ENCODE measurements around the gene RASSF1. TPM values are rescaled to one million over a fixed set of nuclear protein-coding genes. Genes with fewer than 3 reads are reported as not detected.
A peak's percentile ranks its signal among the peaks of the same experiment; 100 is the strongest.

Gene RASSF1
- total RNA-seq, 1 donor from 2014 or later, result 34.9 TPM

DNA sequence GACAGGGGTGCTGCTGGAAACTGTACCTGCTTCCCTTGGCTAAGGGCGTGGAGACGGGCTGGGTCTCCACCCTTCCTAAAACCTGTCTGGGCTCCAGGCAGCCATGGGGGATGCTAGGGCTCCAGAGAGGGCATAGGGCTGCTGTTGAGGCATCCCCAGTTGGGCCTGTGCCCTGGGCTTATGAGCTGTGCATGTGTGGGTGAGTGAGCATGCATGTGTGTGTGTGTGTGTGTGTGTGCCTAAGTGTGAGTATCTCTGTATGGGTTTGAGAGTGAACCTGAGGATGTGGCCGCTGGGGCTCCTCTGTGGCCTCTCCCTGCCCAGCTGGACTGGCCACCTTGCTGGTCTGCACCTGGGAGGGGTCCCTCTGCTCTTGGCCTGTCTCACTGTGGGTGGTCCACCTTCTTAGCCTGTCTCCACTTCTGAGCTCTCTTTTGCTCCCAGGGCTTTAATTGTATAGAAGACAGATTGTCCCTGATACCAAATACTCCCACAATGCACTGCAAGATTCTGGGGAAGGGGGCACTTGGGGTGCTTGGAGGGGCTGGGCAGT, 30.6 kb upstream of the RASSF1 start:
- Histone ChIP-seq H3K4me3 (no peak overlapping the region), H3K4me1 (no peaks in the 10 kb centered on the region), H3K27ac (no peak overlapping the region), H3K9me3 (no peaks in the 10 kb centered on the region), H3K36me3 (no peaks in the 10 kb centered on the region), H3K27me3 (no peaks in the 10 kb centered on the region)
- TF ChIP-seq, protein P1, sequence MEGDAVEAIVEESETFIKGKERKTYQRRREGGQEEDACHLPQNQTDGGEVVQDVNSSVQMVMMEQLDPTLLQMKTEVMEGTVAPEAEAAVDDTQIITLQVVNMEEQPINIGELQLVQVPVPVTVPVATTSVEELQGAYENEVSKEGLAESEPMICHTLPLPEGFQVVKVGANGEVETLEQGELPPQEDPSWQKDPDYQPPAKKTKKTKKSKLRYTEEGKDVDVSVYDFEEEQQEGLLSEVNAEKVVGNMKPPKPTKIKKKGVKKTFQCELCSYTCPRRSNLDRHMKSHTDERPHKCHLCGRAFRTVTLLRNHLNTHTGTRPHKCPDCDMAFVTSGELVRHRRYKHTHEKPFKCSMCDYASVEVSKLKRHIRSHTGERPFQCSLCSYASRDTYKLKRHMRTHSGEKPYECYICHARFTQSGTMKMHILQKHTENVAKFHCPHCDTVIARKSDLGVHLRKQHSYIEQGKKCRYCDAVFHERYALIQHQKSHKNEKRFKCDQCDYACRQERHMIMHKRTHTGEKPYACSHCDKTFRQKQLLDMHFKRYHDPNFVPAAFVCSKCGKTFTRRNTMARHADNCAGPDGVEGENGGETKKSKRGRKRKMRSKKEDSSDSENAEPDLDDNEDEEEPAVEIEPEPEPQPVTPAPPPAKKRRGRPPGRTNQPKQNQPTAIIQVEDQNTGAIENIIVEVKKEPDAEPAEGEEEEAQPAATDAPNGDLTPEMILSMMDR (IDR thresholded peaks at IDR 0.05), result no peak
- DNase-seq (ENCODE audit: low spot score in 2 of 2), result no peak
- intact Hi-C loops (cut with DNase I), result no loop called here

DNA sequence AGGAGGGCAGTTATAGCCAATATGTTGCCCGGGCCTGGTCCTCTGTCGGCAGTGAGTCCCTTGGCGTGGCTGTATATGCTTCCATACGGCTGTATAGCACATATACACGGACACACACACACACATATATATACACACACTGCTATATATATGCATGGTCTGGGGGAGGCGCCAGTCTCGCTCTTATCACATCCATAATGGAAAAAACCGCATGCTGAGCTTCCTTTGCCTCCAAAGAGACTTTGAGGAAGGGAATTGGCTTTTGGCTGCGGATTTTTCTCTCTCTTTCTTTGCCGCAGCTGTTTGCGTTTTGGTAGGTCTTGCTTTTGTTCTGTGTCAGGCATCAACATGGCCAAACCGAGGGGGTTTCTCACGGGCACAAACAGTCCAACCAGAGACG, 30.0 kb upstream of the RASSF1 start:
- H3K9me3 ChIP-seq, result no peaks in the 10 kb centered on the region
- H3K27me3 ChIP-seq, result no peaks in the 10 kb centered on the region
- no peaks in the 10 kb centered on the region for H3K36me3 ChIP-seq
- H3K27ac ChIP-seq, result no peak overlapping the region
- no peak for DNase-seq (ENCODE audit: low spot score in 2 of 2)
- TF ChIP-seq, protein P1 (IDR thresholded peaks at IDR 0.05), result no peak
- H3K4me3 ChIP-seq, result no peak overlapping the region
- intact Hi-C loops (cut with DNase I), result no loop called here
- H3K4me1 ChIP-seq, result peaks cover 0 to 3% of the 10 kb centered on the region in 2 donors

DNA sequence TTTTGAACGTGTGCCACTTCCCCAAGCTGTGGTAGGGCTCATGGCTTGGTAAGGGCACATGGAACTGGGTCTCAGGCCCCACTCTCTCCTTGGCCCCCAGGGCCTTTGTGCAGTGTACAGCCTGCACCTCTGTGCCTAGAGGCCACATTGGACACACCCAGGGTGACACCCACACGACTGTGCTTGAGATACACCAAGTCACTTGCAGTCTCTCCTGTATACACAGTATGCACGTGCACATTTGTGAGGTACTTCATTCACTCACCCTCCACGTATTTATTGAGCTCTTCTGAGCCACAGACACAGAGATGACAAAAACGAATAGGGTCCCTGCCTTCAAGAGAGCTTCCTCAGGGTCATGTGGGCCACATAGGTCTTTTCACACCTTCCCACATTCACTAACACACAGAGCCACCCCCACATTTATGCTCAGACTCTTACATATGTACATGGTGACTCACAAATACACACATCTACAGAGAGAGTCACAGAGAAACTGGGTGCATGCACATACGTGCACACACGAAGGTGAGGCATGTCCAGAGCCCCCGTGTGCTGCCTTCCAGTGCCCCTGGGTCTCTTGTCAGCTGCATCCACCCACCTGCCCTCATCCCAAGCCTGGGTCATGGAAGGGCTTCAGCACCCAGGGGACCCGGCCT, 28.5 kb upstream of the RASSF1 start:
- Histone ChIP-seq H3K36me3 (no peaks in the 10 kb centered on the region), H3K27ac (no peak overlapping the region), H3K4me1 (peaks cover 0 to 14% of the 10 kb centered on the region in 2 donors), H3K9me3 (no peaks in the 10 kb centered on the region), H3K4me3 (no peak overlapping the region), H3K27me3 (no peaks in the 10 kb centered on the region)
- intact Hi-C loops (cut with DNase I), result no loop called here
- DNase-seq (ENCODE audit: low spot score in 2 of 2), result no peak
- TF ChIP-seq, protein P1 (IDR thresholded peaks at IDR 0.05), result no peak

DNA sequence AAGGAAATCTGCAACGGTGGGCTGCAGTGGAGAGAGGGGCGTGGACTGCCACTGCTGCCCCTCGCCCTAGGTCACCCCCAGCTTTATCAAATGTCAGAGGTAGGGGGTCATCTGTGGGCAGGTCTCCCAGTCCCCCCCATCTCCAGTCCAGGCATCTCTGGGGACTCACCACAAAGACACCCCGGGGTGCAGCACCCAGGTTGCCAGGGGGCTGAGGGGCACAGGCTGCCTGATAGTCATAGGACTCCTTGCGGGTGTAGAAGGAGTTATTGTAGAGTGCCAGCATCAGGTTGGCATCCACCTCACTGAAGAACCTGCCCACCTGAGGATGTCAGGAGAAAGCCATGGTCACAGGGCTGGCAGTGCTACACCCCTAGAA, 25.2 kb upstream of the RASSF1 start:
- Histone ChIP-seq H3K9me3 (no peaks in the 10 kb centered on the region), H3K27ac (no peak overlapping the region), H3K4me1 (peaks cover 0 to 14% of the 10 kb centered on the region in 2 donors), H3K4me3 (peak overlapping the region; percentile 65 to 73), H3K27me3 (no peaks in the 10 kb centered on the region), H3K36me3 (no peaks in the 10 kb centered on the region)
- intact Hi-C loops (cut with DNase I), result loop anchor here (2.0 kb wide), 1 partner anchor 137 kb away; the partner anchor contains the start of gene CACNA2D2
- DNase-seq (ENCODE audit: low spot score in 2 of 2), result no peak
- TF ChIP-seq, protein P1 (IDR thresholded peaks at IDR 0.05), result no peak

DNA sequence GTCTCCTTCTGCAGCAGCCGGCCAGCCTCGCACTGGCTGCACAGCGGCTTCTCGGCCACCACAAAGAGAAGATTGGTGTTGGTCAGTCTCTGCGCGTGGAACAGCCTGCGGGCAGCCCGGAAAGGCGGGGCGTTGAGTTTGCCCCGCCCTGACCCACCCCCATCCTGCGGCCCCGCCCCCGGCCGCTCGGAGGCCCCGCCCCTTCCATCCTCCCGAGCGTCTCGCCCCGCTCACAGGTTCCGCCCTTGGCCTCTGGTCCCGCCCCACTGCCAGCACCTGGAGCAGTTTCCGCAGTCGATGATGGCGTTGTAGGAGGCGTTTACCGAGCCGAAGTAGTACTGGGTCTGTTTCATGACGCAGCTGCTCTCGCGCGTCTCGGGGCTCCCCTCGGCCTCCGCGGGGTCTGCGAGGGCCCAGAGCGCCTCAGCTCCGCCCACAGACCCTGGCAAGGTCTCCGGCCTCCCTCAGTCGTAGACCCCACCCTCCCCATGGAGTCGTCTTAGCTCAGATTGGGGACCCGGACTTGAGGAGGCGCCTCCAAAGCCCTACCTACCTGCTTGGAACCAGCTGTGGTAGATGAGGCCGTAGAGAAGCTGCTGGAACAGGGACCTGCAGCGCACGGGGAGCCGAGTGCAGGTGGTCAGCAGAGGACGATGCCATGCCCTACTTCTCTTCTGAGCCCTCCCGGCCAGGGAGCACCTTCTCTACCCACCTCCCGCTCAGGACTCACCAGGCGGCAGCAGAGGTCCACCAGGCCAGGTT, 24.6 kb upstream of the RASSF1 start:
- Histone ChIP-seq H3K4me1 (peaks cover 0 to 14% of the 10 kb centered on the region in 2 donors), H3K27me3 (no peaks in the 10 kb centered on the region), H3K4me3 (peak overlapping the region; percentile 65 to 73), H3K27ac (peak overlapping the region in 1 of 2 donors; percentile 56), H3K36me3 (no peaks in the 10 kb centered on the region), H3K9me3 (no peaks in the 10 kb centered on the region)
- intact Hi-C loops (cut with DNase I), result loop anchor here (2.0 kb wide), 1 partner anchor 138 kb away; the partner anchor contains the start of gene CACNA2D2
- DNase-seq (ENCODE audit: low spot score in 2 of 2), result peak; percentile 57 to 87
- TF ChIP-seq, protein P1 (IDR thresholded peaks at IDR 0.05), result no peak

All from ascending aorta (tissue), 2 donors.